Measurements from ENCODE around the gene SIT1.
"Not testable (repeated sequence)": the region's sequence is repeated elsewhere in the genome, so short reads cannot be mapped to it uniquely, and the experiment has no call there.

SIT1 gene

GRCh38 chr9:35659340-35659739 is 8.6 kb upstream of the SIT1 start:
- no peak for DNase-seq (ENCODE audit: low spot score)

DNA sequence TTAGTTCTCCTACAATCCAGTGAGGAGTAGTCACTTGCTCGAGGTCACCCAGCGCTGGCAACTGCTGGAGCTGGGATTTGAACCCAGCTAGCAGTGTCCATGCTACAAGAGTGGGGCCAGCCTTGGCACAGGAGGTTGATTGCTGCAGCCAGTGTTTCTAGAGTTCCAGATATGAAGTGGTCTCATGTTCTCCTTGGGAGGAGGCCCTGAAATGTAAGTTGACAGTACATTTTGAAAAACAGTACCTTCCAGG is 8.2 kb upstream of the SIT1 start:
- peak; percentile 28 for DNase-seq (ENCODE audit: low spot score)

GRCh38 chr9:35658137-35658967 is 7.6 kb upstream of the SIT1 start, which contains the start of gene CCDC107:
CCDC107 (plus strand) TSS chr9:35658292; CDS start chr9:35658380, 88 bp downstream.
- DNase-seq (ENCODE audit: low spot score), result peak; percentile 81

GRCh38 chr9:35657546-35658136 is 6.9 kb upstream of the SIT1 start, which contains the start of gene RMRP:
RMRP (minus strand) TSS chr9:35658019.
- peak; percentile 98 for DNase-seq (ENCODE audit: low spot score)

DNA sequence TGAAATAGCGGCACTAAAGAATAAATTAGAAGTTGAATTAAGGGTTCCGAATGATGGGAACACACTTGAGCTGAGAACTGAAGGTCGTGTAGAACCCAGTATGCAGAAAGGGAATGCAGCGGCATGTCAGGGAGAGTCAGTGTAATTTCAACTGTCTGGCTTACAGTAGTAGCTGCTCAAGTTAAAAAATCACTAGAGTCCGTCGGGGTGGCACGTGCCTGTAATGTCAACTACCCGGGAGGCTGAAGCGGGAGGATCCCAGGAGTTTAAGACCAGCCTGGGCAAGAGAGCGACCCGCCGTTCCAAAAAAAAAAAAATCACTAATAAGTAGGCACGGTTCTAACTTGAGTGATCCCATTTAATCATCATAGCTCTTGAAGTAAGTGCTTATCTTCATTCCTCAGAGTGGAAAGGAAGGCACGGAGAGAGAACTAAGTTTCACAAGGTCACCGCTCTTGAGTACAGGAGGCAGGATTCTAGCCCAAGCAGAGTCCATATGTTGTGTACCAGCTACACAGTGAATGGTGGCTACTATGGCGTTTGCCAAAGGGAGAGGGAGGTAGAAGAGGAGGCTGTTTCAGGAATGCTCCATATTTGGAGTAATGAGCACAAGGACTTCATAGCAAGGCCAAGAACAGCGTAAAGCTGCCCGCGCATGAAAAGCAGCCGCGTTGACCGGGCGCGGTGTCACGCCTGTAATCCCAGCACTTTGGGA is 6.3 kb upstream of the SIT1 start:
- no peak for DNase-seq (ENCODE audit: low spot score)

GRCh38 chr9:35656348-35656747 is 5.6 kb upstream of the SIT1 start:
- DNase-seq (ENCODE audit: low spot score), result no peak

DNA sequence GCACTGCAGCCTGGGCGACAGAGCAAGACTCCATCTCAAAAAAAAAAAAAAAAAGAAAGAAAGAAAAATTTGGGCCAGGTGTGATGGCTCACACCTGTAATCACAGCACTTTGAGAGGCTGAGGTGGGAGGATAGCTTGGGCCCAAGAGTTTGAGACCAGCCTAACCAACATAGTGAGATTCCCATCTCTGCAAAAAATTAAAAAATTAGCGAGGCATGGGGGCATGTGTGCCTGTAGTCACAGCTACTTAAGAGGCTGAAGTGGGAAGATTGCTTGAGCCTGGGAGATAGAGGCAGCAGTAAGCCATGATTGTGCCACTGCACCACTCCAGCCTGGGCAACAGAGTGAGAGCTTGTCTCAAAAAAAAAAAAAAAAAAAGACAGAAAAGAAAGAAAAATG is 2.9 kb upstream of the SIT1 start:
- no peak for DNase-seq (ENCODE audit: low spot score)

GRCh38 chr9:35652829-35653209 is 2.1 kb upstream of the SIT1 start:
- no peak for DNase-seq (ENCODE audit: low spot score)

DNA sequence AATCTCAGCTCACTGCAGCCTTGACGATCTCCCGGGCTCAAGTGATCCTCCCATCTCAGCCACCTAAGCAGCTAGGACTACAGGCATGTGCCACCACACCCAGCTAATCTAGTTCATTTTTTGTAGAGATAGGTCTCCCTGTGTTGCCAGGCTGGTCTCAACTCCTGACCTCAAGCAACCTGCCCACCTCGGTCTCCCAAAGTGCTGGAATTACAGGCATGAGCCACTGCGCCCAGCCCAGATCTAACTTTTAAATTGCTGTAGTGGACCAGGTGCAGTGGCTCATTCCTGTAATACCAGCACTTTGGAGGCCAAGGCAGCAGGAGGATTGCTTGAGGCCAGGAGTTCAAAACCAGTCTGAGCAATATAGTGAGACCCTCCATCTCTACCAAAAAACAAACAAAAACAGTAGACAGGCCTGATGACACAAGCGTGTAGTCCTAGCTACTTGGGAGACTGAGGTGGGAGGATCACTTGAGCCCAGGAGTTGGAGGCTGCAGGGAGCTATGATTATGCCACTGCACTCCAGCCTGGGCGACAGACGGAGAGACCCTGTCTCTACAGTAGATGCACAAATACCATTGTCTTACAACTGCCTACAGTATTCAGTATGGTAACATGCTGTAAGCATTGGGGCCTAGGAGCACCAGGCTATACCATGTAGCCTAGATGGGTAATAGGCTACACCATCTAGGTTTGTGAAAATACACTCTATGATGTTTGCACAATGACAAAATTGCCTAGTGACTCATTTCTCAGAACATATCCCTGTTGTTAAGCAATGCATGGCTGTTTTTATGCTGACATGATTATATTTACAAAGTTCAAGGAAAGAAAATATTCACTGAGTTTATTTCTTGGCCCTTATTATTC is 1.5 kb upstream of the SIT1 start:
- no peak for DNase-seq (ENCODE audit: low spot score)

GRCh38 chr9:35649431-35650340 is 1.0 kb downstream of the SIT1 start:
- DNase-seq (ENCODE audit: low spot score), result peak; percentile 46

DNA sequence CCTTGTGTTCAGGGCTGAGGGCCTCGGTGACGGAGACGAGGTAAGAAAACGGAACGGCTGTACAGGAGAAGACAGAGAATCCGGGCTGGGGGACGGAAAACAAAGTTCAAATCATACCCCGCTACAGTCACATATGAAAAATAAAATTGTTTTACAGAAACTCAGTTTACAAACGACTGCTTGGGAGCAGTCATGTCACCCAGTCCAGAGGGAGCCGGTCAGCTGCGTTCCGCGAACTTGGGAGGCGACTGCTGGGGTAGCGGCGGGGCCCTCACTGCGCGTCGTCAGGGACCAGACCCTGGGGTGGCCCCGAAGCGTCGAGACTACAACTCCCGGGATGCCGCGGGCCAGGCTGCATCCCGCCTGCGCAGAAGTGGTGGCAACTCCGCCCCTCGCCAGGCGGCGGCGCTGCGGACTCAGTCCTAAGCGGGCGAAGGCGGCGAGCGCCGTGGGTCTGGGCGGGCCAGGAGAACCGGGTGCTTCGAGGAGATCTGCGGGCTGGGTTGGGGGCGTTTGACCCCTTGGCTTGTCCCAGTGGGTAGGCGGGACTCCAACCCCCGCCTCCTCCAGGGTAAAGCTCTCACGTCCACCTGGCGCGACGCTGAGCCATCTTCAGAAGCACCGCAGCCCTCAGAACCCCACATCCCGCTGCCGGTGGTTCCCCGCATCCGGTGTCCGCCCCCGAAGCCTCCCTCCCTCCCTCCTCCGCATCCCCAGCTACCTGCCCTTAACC is 4.0 kb downstream of the SIT1 start:
- DNase-seq (ENCODE audit: low spot score), result peak; percentile 94

- DNase-seq (ENCODE audit: low spot score), result no peak
Observed at GRCh38 chr9:35646153-35646532, 4.6 kb downstream of the SIT1 start.

GRCh38 chr9:35645736-35646135 is 5.0 kb downstream of the SIT1 start:
- DNase-seq (ENCODE audit: low spot score), result not testable (repeated sequence)

DNA sequence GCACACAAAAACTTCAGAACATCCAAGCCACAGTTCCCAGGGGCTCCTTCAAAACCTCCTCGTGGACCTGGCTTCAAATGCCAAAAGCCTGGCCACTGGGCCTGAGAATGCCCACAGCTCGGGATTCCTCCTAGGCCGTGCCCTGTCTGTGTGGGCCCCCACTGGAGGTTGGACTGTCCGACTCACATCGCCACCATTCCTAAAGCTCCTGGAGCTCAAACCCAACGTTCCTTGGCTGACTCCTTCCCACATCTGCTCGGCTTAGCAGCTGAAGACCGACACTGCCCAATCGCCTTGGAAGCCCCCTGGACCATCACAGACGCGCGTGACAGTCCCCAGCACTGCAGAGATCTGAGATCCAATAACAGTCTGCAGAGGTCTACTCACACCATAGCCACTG is 7.7 kb downstream of the SIT1 start:
- no peak for DNase-seq (ENCODE audit: low spot score)

DNA sequence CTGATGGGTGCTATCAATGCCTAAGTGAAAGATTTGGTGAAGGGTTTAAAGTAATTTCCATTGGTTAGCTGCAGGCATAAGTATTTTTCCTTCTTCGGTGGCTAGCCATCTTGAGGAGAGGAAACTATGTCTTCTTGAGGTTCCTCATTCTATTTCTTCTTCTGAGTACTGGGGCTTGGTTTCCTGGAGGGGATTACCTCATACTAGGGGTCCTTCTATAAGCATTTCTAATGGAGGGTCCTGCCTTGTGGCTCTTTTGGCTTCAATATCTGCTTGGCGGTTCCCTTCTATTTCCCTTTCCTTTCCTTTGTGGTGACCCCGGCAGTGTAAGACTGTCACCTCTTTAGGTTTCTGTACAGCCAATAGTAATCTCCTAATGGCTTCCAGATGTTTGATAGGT is 9.3 kb downstream of the SIT1 start:
- DNase-seq (ENCODE audit: low spot score), result not testable (repeated sequence)

GRCh38 chr9:35640431-35640830 is 10.3 kb downstream of the SIT1 start:
- DNase-seq (ENCODE audit: low spot score), result not testable (repeated sequence)

- no peak for DNase-seq (ENCODE audit: low spot score)
Observed at GRCh38 chr9:35639631-35640030, 11.1 kb downstream of the SIT1 start.

DNA sequence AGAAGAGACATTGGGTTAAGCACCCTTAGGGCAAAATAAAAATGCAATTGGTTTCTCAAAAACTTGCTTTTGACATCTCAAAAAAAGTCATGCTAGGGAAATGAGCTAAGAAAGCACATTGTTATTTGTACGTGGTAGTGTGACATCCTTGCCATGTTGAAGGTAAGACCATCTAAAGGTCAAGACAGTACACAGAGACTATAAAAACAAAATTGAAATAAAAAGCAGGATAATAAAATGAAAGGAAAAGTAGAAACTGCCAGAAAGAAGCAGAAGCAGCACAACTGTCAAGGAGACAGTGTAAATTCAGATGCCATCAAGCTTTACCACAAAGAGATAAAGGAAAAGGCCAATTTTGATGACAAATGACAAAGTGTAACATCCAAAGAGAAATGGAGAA is 11.5 kb downstream of the SIT1 start:
- DNase-seq (ENCODE audit: low spot score), result not testable (repeated sequence)

- not testable (repeated sequence) for DNase-seq (ENCODE audit: low spot score)
Observed at GRCh38 chr9:35638751-35639150, 12.0 kb downstream of the SIT1 start.

GRCh38 chr9:35637427-35637955 is 13.2 kb downstream of the SIT1 start:
- not testable (repeated sequence) for DNase-seq (ENCODE audit: low spot score)

Data from activated CD4-positive, alpha-beta T cell treated with anti-CD3 and anti-CD28 coated beads, Interleukin-2, Interleukin-4, amounts not matched to agents 100 ng/mL and 50 ng/mL, durations not matched to agents 16 hours and 8 hours (primary cell).